GM23338 (cell line): Measurements from ENCODE around the gene WDR27. TPM values are rescaled to one million over a fixed set of nuclear protein-coding genes. Genes with fewer than 3 reads are reported as not detected.
A peak's percentile ranks its signal among the peaks of the same experiment; 100 is the strongest.

ENCODE experiments used
- ATAC-seq: fragments of 200-7000 bp; cut with Tn5 transposase; 3 replicates; pipeline ENCODE4 v1.9.1; 2020
- DNase-seq: peaks from one replicate; pipeline ENCODE4 v3.0.0-alpha.2; 2015; ENCODE audit warnings: low spot score
- H2AFZ ChIP-seq: fragments of 200-600 bp; sonication (generic); 2 replicates; pipeline ENCODE4 v1.8.0; 2016; ENCODE audit warnings: antibody characterized with exemption, mild to moderate bottlenecking, moderate library complexity
- H3F3A ChIP-seq: fragments of 200-600 bp; sonication (generic); replicated peaks from 2 replicates; pipeline ENCODE4 v1.8.0; 2017; ENCODE audit warnings: antibody characterized with exemption, mixed run types, low read depth
- H3K27ac ChIP-seq: fragments of 200-600 bp; sonication (generic); 2 replicates; pipeline ENCODE4 v1.6.1; 2016; ENCODE audit warnings: low read depth
- H3K27me3 ChIP-seq: fragments of 200-600 bp; sonication (generic); 2 replicates; pipeline ENCODE4 v1.8.0; 2016; ENCODE audit warnings: mild to moderate bottlenecking, mixed run types, moderate library complexity; ENCODE audit not compliant: insufficient read depth
- H3K36me3 ChIP-seq: fragments of 200-600 bp; sonication (generic); 2 replicates; pipeline ENCODE4 v1.8.0; 2016; ENCODE audit warnings: mild to moderate bottlenecking; ENCODE audit not compliant: insufficient read depth
- H3K4me1 ChIP-seq: fragments of 200-600 bp; sonication (generic); 2 replicates; pipeline ENCODE4 v1.8.0; 2016; ENCODE audit warnings: mild to moderate bottlenecking, moderate library complexity; ENCODE audit not compliant: insufficient read depth
- H3K4me2 ChIP-seq: fragments of 200-600 bp; sonication (generic); 2 replicates; pipeline ENCODE4 v1.7.1; 2017; ENCODE audit warnings: mixed run types
- H3K4me3 ChIP-seq: fragments of 200-600 bp; sonication (generic); 2 replicates; pipeline ENCODE4 v1.6.1; 2016; ENCODE audit warnings: mixed run types
- H3K79me2 ChIP-seq: fragments of 200-600 bp; sonication (generic); replicated peaks from 2 replicates; pipeline ENCODE4 v1.8.0; 2017; ENCODE audit warnings: mild to moderate bottlenecking; ENCODE audit not compliant: insufficient read depth
- H3K9me2 ChIP-seq: fragments of 200-600 bp; sonication (generic); 2 replicates; pipeline ENCODE4 v1.8.0; 2017; ENCODE audit not compliant: insufficient read depth
- H4K20me1 ChIP-seq: fragments of 200-600 bp; sonication (generic); replicated peaks from 2 replicates; pipeline ENCODE4 v1.8.0; 2017; ENCODE audit warnings: mild to moderate bottlenecking; ENCODE audit not compliant: insufficient read depth
- H3K27ac Mint-ChIP-seq: 2 replicates; pipeline ENCODE4 v1.8.0; 2020; ENCODE audit warnings: inconsistent platforms, mild to moderate bottlenecking, moderate library complexity, mixed read lengths
- H3K27me3 Mint-ChIP-seq: 3 replicates; pipeline ENCODE4 v1.8.0; 2022; ENCODE audit warnings: low read depth, mild to moderate bottlenecking, moderate library complexity, mixed read lengths, inconsistent platforms; ENCODE audit not compliant: insufficient read depth, poor library complexity
- H3K36me3 Mint-ChIP-seq: 3 replicates; pipeline ENCODE4 v1.8.0; 2021; ENCODE audit warnings: low read depth, mild to moderate bottlenecking, inconsistent platforms, moderate library complexity, mixed read lengths
- H3K4me1 Mint-ChIP-seq: 3 replicates; pipeline ENCODE4 v1.8.0; 2020; ENCODE audit warnings: mild to moderate bottlenecking, inconsistent platforms, mixed read lengths
- H3K4me3 Mint-ChIP-seq: 3 replicates; pipeline ENCODE4 v1.8.0; 2021; ENCODE audit warnings: moderate library complexity, mild to moderate bottlenecking, inconsistent platforms, mixed read lengths
- H3K9me3 Mint-ChIP-seq: 3 replicates; pipeline ENCODE4 v1.8.0; 2020; ENCODE audit warnings: moderate library complexity, mild to moderate bottlenecking, inconsistent platforms, mixed read lengths
- JUNB ChIP-seq: IDR thresholded peaks from one replicate; pipeline ENCODE4 v1.6.1; 2016; ENCODE audit warnings: antibody characterized with exemption; ENCODE audit not compliant: unreplicated experiment
- NANOG ChIP-seq: IDR thresholded peaks from 2 replicates; pipeline ENCODE4 v1.6.1; 2016; ENCODE audit warnings: antibody characterized with exemption, borderline replicate concordance
- ZNF331 ChIP-seq: fragments of 250-450 bp; sonication (Bioruptor Pico); IDR thresholded peaks from 2 replicates; pipeline ENCODE4 v1.5.0; 2020; ENCODE audit warnings: low read depth, mild to moderate bottlenecking, moderate library complexity
- polyA plus RNA-seq: library from polyadenylated mRNA; unstranded; fragments of >200 nt; fragmentation: Nextera tagmentation; extraction: Ambion mirVana; gene quantifications from 2 replicates; pipeline ENCODE4 v1.2.1, GENCODE V29; 2016
- total RNA-seq: library from RNA; depleted of rRNA; stranded (reverse); fragments of >200 nt; shearing (Covaris generic); gene quantifications from 2 replicates; pipeline ENCODE4 v1.2.3, GENCODE V29; 2014
- TF ChIP-seq, protein P1 (sequence below): IDR thresholded peaks from one replicate; pipeline ENCODE4 v1.6.1; 2018; ENCODE audit warnings: antibody characterized with exemption; ENCODE audit not compliant: unreplicated experiment
- TF ChIP-seq, protein P2 (sequence below), 2 experiments: fragments of 200-600 bp in 1 of 2; sonication (generic) in 1 of 2; conservative IDR thresholded peaks; 2 replicates each; pipeline versions ENCODE4 v1.5.1 to v1.6.1; 2016 to 2017; ENCODE audit warnings: antibody characterized with exemption in 2 of 2, low read depth in 2 of 2, mild to moderate bottlenecking in 2 of 2, moderate library complexity in 1 of 2
- TF ChIP-seq, protein P3 (sequence below): IDR thresholded peaks from 2 replicates; pipeline ENCODE4 v1.6.1; 2016; ENCODE audit warnings: antibody characterized with exemption

The WDR27 gene
- total and polyA plus RNA-seq, 2 experiments from 2014 or later = 55.3 to 80.4 TPM

DNA sequence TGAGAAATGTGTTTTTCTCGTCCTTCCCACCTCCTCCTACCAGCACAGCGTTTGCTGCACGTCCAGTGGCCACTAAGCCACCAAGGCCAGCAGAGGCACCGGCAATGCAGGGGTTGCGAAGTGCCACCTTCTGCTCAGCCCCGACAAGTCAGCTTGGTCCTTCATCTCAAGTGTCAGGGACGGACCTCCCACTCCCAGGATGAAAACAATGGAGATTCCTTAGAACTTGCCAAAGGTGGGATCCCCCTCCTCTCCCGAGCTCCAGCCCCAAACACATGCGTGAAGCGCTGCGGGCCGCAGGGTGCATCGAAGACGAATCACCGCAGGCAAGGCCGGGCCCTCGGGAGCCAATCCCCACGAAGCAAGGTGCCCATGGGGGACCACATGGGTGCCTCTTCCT, 60.8 kb downstream of the WDR27 start (continued):
- TF ChIP-seq, protein P1, sequence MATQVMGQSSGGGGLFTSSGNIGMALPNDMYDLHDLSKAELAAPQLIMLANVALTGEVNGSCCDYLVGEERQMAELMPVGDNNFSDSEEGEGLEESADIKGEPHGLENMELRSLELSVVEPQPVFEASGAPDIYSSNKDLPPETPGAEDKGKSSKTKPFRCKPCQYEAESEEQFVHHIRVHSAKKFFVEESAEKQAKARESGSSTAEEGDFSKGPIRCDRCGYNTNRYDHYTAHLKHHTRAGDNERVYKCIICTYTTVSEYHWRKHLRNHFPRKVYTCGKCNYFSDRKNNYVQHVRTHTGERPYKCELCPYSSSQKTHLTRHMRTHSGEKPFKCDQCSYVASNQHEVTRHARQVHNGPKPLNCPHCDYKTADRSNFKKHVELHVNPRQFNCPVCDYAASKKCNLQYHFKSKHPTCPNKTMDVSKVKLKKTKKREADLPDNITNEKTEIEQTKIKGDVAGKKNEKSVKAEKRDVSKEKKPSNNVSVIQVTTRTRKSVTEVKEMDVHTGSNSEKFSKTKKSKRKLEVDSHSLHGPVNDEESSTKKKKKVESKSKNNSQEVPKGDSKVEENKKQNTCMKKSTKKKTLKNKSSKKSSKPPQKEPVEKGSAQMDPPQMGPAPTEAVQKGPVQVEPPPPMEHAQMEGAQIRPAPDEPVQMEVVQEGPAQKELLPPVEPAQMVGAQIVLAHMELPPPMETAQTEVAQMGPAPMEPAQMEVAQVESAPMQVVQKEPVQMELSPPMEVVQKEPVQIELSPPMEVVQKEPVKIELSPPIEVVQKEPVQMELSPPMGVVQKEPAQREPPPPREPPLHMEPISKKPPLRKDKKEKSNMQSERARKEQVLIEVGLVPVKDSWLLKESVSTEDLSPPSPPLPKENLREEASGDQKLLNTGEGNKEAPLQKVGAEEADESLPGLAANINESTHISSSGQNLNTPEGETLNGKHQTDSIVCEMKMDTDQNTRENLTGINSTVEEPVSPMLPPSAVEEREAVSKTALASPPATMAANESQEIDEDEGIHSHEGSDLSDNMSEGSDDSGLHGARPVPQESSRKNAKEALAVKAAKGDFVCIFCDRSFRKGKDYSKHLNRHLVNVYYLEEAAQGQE = no peak
- TF ChIP-seq JUNB (no peak), ZNF331 (CRISPR knock-in tag) (no peak), NANOG (no peak)
- TF ChIP-seq, protein P2, sequence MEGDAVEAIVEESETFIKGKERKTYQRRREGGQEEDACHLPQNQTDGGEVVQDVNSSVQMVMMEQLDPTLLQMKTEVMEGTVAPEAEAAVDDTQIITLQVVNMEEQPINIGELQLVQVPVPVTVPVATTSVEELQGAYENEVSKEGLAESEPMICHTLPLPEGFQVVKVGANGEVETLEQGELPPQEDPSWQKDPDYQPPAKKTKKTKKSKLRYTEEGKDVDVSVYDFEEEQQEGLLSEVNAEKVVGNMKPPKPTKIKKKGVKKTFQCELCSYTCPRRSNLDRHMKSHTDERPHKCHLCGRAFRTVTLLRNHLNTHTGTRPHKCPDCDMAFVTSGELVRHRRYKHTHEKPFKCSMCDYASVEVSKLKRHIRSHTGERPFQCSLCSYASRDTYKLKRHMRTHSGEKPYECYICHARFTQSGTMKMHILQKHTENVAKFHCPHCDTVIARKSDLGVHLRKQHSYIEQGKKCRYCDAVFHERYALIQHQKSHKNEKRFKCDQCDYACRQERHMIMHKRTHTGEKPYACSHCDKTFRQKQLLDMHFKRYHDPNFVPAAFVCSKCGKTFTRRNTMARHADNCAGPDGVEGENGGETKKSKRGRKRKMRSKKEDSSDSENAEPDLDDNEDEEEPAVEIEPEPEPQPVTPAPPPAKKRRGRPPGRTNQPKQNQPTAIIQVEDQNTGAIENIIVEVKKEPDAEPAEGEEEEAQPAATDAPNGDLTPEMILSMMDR (conservative IDR thresholded peaks at IDR 0.05; ENCODE audit: low read depth in 2 of 2) = no peak

DNA sequence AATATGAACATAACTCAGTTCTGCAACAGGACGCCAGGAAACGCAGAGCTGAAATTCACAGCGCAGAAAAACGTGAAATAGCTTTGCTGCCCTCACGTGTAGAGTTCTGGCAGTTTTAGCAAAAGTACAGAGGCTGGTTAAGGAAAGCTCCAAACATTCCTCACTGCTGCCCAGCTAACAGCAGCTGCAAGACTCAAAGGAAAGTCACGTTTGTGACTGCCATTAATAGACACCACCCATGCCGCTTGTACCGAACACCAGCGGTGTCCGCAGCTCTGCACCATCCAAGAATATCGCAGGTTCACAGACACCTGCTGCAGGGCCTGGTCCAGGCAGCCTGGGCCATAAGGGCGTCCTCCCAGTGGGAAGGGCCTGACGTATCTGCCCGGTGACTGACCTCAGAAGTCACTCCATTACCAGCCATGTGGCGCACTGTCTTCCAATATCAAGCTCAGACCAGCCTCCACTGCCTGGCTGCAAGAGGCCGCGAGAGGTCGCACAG, 61.4 kb downstream of the WDR27 start:
- Histone ChIP-seq H3F3A (peaks cover 8% of the 10 kb centered on the region), H4K20me1 (peaks cover 5% of the 10 kb centered on the region; the same call in 1 of the 2 replicates), H3K4me3 (no peak overlapping the region), H3K9me2 (no peaks in the 10 kb centered on the region), H2AFZ (no peak overlapping the region), H3K27me3 (no peaks in the 10 kb centered on the region), H3K4me2 (no peak overlapping the region), H3K4me1 (no peaks in the 10 kb centered on the region), H3K79me2 (no peaks in the 10 kb centered on the region), H3K27ac (no peak overlapping the region), H3K36me3 (no peaks in the 10 kb centered on the region; the same call in 1 of the 2 replicates)
- no peak for ATAC-seq
- H3K36me3 Mint-ChIP-seq = peaks cover 36% of the 10 kb centered on the region
- H3K27ac Mint-ChIP-seq = no peak overlapping the region
- DNase-seq = no peak
- H3K4me1 Mint-ChIP-seq = no peaks in the 10 kb centered on the region
- no peaks in the 10 kb centered on the region for H3K9me3 Mint-ChIP-seq
- TF ChIP-seq, protein P3, sequence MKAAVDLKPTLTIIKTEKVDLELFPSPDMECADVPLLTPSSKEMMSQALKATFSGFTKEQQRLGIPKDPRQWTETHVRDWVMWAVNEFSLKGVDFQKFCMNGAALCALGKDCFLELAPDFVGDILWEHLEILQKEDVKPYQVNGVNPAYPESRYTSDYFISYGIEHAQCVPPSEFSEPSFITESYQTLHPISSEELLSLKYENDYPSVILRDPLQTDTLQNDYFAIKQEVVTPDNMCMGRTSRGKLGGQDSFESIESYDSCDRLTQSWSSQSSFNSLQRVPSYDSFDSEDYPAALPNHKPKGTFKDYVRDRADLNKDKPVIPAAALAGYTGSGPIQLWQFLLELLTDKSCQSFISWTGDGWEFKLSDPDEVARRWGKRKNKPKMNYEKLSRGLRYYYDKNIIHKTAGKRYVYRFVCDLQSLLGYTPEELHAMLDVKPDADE = no peak
- TF ChIP-seq, protein P2 (conservative IDR thresholded peaks at IDR 0.05; ENCODE audit: low read depth in 2 of 2) = peak in 1 of 2 experiments; percentile 20; a peak in 1 of 4 replicates
- peaks cover 3% of the 10 kb centered on the region for H3K27me3 Mint-ChIP-seq
- no peak overlapping the region for H3K4me3 Mint-ChIP-seq
